GM12801 (cell line): Measurements from ENCODE around the gene SZT2.

Source experiments
- CTCF ChIP-seq: IDR thresholded peaks from one replicate; pipeline ENCODE4 v1.5.1; 2011; ENCODE audit warnings: control low read depth; ENCODE audit not compliant: insufficient read length; ENCODE audit errors: extremely low read depth

SZT2 gene

GRCh38 chr1:43372172-43372571 lies 17.5 kb upstream of the SZT2 start:
- TF ChIP-seq CTCF = no peak

- no peak for TF ChIP-seq CTCF
Measured at GRCh38 chr1:43373066-43373940, 16.4 kb upstream of the SZT2 start.

- no peak for TF ChIP-seq CTCF
Measured at GRCh38 chr1:43376723-43377235, 12.9 kb upstream of the SZT2 start.

- TF ChIP-seq CTCF = no peak
Measured at GRCh38 chr1:43377831-43378230, 11.9 kb upstream of the SZT2 start.

GRCh38 chr1:43379476-43379875 lies 10.2 kb upstream of the SZT2 start:
- no peak for TF ChIP-seq CTCF

- TF ChIP-seq CTCF = no peak
Measured at GRCh38 chr1:43381612-43382011, 8.1 kb upstream of the SZT2 start.

- TF ChIP-seq CTCF = no peak
Measured at GRCh38 chr1:43382027-43382779, 7.5 kb upstream of the SZT2 start.
